ENCODE results near the gene CCDC27.

DNA sequence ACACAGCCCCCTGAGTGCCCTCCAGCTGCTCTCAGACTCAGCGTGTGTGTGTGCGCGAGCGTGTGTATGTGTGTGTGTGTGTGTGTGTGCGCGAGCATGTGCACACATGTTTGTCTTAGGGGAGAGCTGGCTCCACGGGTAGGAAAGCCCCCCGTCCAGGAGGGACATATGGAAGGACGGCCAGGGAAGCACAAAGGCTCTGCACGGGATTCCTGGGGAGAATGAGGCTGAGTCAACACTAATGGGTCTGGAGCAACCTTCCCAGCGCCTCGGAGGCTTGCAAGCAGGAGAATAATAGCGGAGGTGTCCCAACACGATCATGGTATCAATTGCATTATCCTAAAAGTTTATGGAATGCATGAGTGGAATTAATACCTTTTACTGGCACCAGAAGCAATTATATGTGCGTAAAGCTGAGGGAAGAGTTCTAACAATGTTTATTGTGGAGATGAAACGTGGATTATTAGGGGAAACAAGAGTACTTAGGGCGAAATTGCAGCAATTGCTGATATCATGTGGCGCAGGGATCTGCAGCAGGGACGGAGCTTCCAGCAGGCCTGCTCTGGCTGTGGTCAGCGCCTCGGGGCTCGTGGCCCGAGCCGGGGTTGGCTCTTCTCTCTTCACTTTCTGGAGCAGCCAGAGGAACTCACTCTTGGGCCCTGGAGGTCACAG lies 40.3 kb upstream of the CCDC27 start:
- no peak for TF ChIP-seq POLR2AphosphoS5 (IDR thresholded peaks at IDR 0.05)
- TF ChIP-seq, protein P1, sequence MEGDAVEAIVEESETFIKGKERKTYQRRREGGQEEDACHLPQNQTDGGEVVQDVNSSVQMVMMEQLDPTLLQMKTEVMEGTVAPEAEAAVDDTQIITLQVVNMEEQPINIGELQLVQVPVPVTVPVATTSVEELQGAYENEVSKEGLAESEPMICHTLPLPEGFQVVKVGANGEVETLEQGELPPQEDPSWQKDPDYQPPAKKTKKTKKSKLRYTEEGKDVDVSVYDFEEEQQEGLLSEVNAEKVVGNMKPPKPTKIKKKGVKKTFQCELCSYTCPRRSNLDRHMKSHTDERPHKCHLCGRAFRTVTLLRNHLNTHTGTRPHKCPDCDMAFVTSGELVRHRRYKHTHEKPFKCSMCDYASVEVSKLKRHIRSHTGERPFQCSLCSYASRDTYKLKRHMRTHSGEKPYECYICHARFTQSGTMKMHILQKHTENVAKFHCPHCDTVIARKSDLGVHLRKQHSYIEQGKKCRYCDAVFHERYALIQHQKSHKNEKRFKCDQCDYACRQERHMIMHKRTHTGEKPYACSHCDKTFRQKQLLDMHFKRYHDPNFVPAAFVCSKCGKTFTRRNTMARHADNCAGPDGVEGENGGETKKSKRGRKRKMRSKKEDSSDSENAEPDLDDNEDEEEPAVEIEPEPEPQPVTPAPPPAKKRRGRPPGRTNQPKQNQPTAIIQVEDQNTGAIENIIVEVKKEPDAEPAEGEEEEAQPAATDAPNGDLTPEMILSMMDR (IDR thresholded peaks at IDR 0.05 in 8 of 11, conservative IDR thresholded peaks at IDR 0.05 in 3 of 11): no peak

Measured in spleen (tissue), 7 donors.